H1 (cell line): Measurements from ENCODE around the gene C14orf119. TPM values are rescaled to one million over a fixed set of nuclear protein-coding genes. Genes with fewer than 3 reads are reported as not detected.

Source experiments
- CTCF ChIA-PET: fragments of 300-600 bp; sonication (Branson Sonifier 250); formaldehyde crosslinking; loops from one replicate; lab custom pipeline; 2021; ENCODE audit not compliant: partially characterized antibody; lab: Charles Lee
- POLR2A ChIA-PET: fragments of 300-600 bp; sonication (Branson Sonifier 250); formaldehyde crosslinking; loops from one replicate; lab custom pipeline; 2021; ENCODE audit warnings: inconsistent platforms; ENCODE audit not compliant: partially characterized antibody; lab: Charles Lee
- DNase-seq, 2 experiments: peaks; one replicate each; pipeline versions ENCODE4 v3.0.0 to v3.0.0-alpha.2; 2010 to 2022; ENCODE audit warnings: low spot score in 2 of 2, low read depth in 1 of 2, mixed read lengths in 1 of 2
- FAIRE-seq: peaks from 2 replicates; lab custom pipeline; 2011; peaks lifted over from hg19 to GRCh38; lab: Jason Lieb, UNC
- H2AFZ ChIP-seq: 2 replicates; pipeline ENCODE4 v1.8.1; 2012; ENCODE audit warnings: low read length, inconsistent platforms
- H2AK5ac ChIP-seq: 2 replicates; pipeline ENCODE4 v1.6.1; 2013; ENCODE audit warnings: low read depth, low read length
- H2BK120ac ChIP-seq: replicated peaks from 2 replicates; pipeline ENCODE3; 2013; ENCODE audit warnings: low read depth, low read length, inconsistent platforms
- H2BK12ac ChIP-seq: 2 replicates; pipeline ENCODE4 v1.6.1; 2013; ENCODE audit warnings: low read depth, low read length
- H2BK15ac ChIP-seq: 2 replicates; pipeline ENCODE4 v1.6.1; 2013; ENCODE audit warnings: low read length
- H2BK20ac ChIP-seq: 2 replicates; pipeline ENCODE4 v1.6.1; 2013; ENCODE audit warnings: low read length
- H2BK5ac ChIP-seq: 2 replicates; pipeline ENCODE4 v1.6.1; 2013; ENCODE audit warnings: low read depth, low read length
- H3K14ac ChIP-seq: 2 replicates; pipeline ENCODE4 v1.6.1; 2013; ENCODE audit warnings: inconsistent platforms; ENCODE audit not compliant: insufficient read length
- H3K18ac ChIP-seq: 2 replicates; pipeline ENCODE4 v1.6.1; 2013; ENCODE audit warnings: low read length; ENCODE audit errors: extremely low read depth
- H3K23ac ChIP-seq: 2 replicates; pipeline ENCODE4 v1.6.1; 2013; ENCODE audit warnings: inconsistent platforms; ENCODE audit not compliant: insufficient read length
- H3K23me2 ChIP-seq: 2 replicates; pipeline ENCODE4 v1.6.1; 2013; ENCODE audit warnings: low read depth, low read length
- H3K27ac ChIP-seq: 2 replicates; pipeline ENCODE4 v1.6.1; 2011; ENCODE audit warnings: low read depth, low read length, inconsistent platforms
- H3K27me3 ChIP-seq, 4 experiments: replicated peaks in 1 of 4; 1 replicate in 1 of 4; 2 replicates in 3 of 4; pipeline versions ENCODE4 v1.6.1 to v1.8.1; 2011 to 2013; ENCODE audit warnings: low read length in 3 of 4, mild to moderate bottlenecking in 3 of 4, inconsistent platforms in 2 of 4, mixed read lengths in 2 of 4, moderate library complexity in 1 of 4; ENCODE audit not compliant: control insufficient read depth in 3 of 4, insufficient read depth in 3 of 4; ENCODE audit errors: extremely low read depth in 1 of 4
- H3K36me3 ChIP-seq, 4 experiments: 2 replicates each; pipeline versions ENCODE4 v1.6.1 to v1.8.1; 2011 to 2013; ENCODE audit warnings: mild to moderate bottlenecking in 4 of 4, low read length in 3 of 4, moderate library complexity in 2 of 4, control low read depth in 1 of 4, inconsistent platforms in 1 of 4; ENCODE audit not compliant: insufficient read depth in 4 of 4, control insufficient read depth in 2 of 4
- H3K4ac ChIP-seq: replicated peaks from 2 replicates; pipeline ENCODE3; 2013; ENCODE audit warnings: low read length, low read depth, mixed read lengths, inconsistent platforms; ENCODE audit not compliant: insufficient read length
- H3K4me1 ChIP-seq, 4 experiments: replicated peaks in 1 of 4; 1 replicate in 1 of 4; 2 replicates in 3 of 4; pipeline versions ENCODE4 v1.6.1 to v1.8.1; 2011 to 2013; ENCODE audit warnings: low read length in 3 of 4, inconsistent platforms in 2 of 4, mixed read lengths in 1 of 4; ENCODE audit not compliant: insufficient read depth in 4 of 4, control insufficient read depth in 3 of 4
- H3K4me2 ChIP-seq, 2 experiments: 2 replicates each; pipeline versions ENCODE4 v1.6.1 to v1.8.1; 2011 to 2013; ENCODE audit warnings: low read depth in 2 of 2, low read length in 2 of 2, control low read depth in 1 of 2, inconsistent platforms in 1 of 2, mild to moderate bottlenecking in 1 of 2; ENCODE audit not compliant: insufficient read depth in 1 of 2
- H3K4me3 ChIP-seq, 4 experiments: fragments of 200-600, 300-600 bp in 1 of 4; sonication (generic), shearing (Covaris generic), sonication (Bioruptor Twin) in 1 of 4; 2 replicates each; pipeline versions ENCODE4 v1.5.1 to v1.8.1; 2011 to 2016; ENCODE audit warnings: low read length in 4 of 4, low read depth in 3 of 4, control low read depth in 2 of 4, inconsistent platforms in 2 of 4, mild to moderate bottlenecking in 2 of 4, mixed read lengths in 1 of 4, moderate library complexity in 1 of 4; ENCODE audit not compliant: insufficient read depth in 2 of 4; ENCODE audit errors: extremely low read depth in 1 of 4
- H3K56ac ChIP-seq: replicated peaks from 2 replicates; pipeline ENCODE3; 2013; ENCODE audit warnings: low read depth, mild to moderate bottlenecking, mixed read lengths, low read length, inconsistent platforms; ENCODE audit not compliant: insufficient read length
- H3K79me1 ChIP-seq: 2 replicates; pipeline ENCODE4 v1.6.1; 2013; ENCODE audit warnings: low read depth, low read length, control low read depth
- H3K79me2 ChIP-seq, 2 experiments: 2 replicates each; pipeline versions ENCODE4 v1.6.1 to v1.8.1; 2012 to 2013; ENCODE audit warnings: low read length in 2 of 2, mild to moderate bottlenecking in 2 of 2, inconsistent platforms in 1 of 2; ENCODE audit not compliant: insufficient read depth in 2 of 2, control insufficient read depth in 1 of 2
- H3K9ac ChIP-seq, 4 experiments: replicated peaks in 1 of 4; 1 replicate in 1 of 4; 2 replicates in 3 of 4; pipeline versions ENCODE4 v1.6.1 to v1.8.1; 2011 to 2013; ENCODE audit warnings: low read depth in 3 of 4, low read length in 3 of 4, control low read depth in 2 of 4, mild to moderate bottlenecking in 2 of 4, moderate library complexity in 2 of 4, inconsistent platforms in 1 of 4; ENCODE audit errors: extremely low read depth in 1 of 4
- H3K9me3 ChIP-seq, 2 experiments: 2 replicates each; pipeline versions ENCODE4 v1.6.1 to v1.8.1; 2012 to 2013; ENCODE audit warnings: mild to moderate bottlenecking in 2 of 2, moderate library complexity in 2 of 2, control low read depth in 1 of 2, inconsistent platforms in 1 of 2, low read depth in 1 of 2, low read length in 1 of 2, mixed read lengths in 1 of 2; ENCODE audit not compliant: insufficient read depth in 2 of 2
- H4K20me1 ChIP-seq, 2 experiments: replicated peaks in 1 of 2; 2 replicates each; pipeline versions ENCODE3 to v1.8.1; 2011 to 2013; ENCODE audit warnings: inconsistent platforms in 2 of 2, low read length in 2 of 2, mild to moderate bottlenecking in 1 of 2; ENCODE audit not compliant: insufficient read depth in 2 of 2, control insufficient read depth in 1 of 2
- H4K5ac ChIP-seq: 2 replicates; pipeline ENCODE4 v1.6.1; 2013; ENCODE audit warnings: low read length, low read depth, mixed read lengths, inconsistent platforms; ENCODE audit not compliant: insufficient read length
- H4K8ac ChIP-seq: 2 replicates; pipeline ENCODE4 v1.8.0; 2013; ENCODE audit warnings: mild to moderate bottlenecking, moderate library complexity, low read length, inconsistent platforms; ENCODE audit not compliant: insufficient read depth; ENCODE audit errors: extremely low read depth
- H4K91ac ChIP-seq: replicated peaks from 2 replicates; pipeline ENCODE3; 2013; ENCODE audit warnings: low read length, mixed read lengths, inconsistent platforms; ENCODE audit not compliant: insufficient read length
- CBX5 ChIP-seq: fragments of 300-800, 300-1000 bp; sonication (generic); IDR thresholded peaks from 2 replicates; pipeline ENCODE4 v1.7.1; 2016; ENCODE audit warnings: antibody characterized with exemption, low read length, low read depth
- CBX8 ChIP-seq: fragments of 300-800, 300-1000 bp; sonication (generic); IDR thresholded peaks from 2 replicates; pipeline ENCODE4 v1.7.1; 2016; ENCODE audit warnings: low read depth, low read length, borderline replicate concordance
- HDAC6 ChIP-seq: IDR thresholded peaks from one replicate; pipeline ENCODE4 v1.7.1; 2012; ENCODE audit warnings: low read depth, mild to moderate bottlenecking, inconsistent platforms, low read length, moderate library complexity
- RFX5 ChIP-seq: IDR thresholded peaks from 2 replicates; pipeline ENCODE4 v1.6.1; 2011; ENCODE audit warnings: low read depth, low read length, improper control_type of control experiment, borderline replicate concordance
- SP4 ChIP-seq: IDR thresholded peaks from 2 replicates; pipeline ENCODE4 v1.6.1; 2012; ENCODE audit warnings: low read length, inconsistent platforms
- TAF1 ChIP-seq: IDR thresholded peaks from 2 replicates; pipeline ENCODE4 v1.6.1; 2011; ENCODE audit warnings: mild to moderate bottlenecking, low read depth, low read length
- TAF7 ChIP-seq: optimal IDR thresholded peaks from 2 replicates; pipeline ENCODE3; 2011; ENCODE audit warnings: low read depth, mild to moderate bottlenecking, inconsistent platforms, low read length, moderate library complexity, borderline replicate concordance
- TBP ChIP-seq: IDR thresholded peaks from 2 replicates; pipeline ENCODE4 v1.6.1; 2011; ENCODE audit warnings: low read depth, low read length, improper control_type of control experiment
- WGBS, 2 experiments: shearing (Covaris generic) in 1 of 2; methylation state at CpG; one replicate each; pipeline versions ENCODE4 v1.1.6 to v1.1.7; 2013 to 2015; ENCODE audit warnings: low lambda C conversion rate in 2 of 2, mixed read lengths in 2 of 2, inconsistent platforms in 1 of 2, low coverage in 1 of 2, missing lambda C conversion rate in 1 of 2; ENCODE audit not compliant: insufficient replicate concordance in 2 of 2, insufficient coverage in 1 of 2, insufficient read length in 1 of 2; ENCODE audit errors: extremely low coverage in 1 of 2, missing lambda C conversion rate in 1 of 2; 5-methylcytosine and 5-hydroxymethylcytosine counted together
- polyA plus RNA-seq, 7 experiments: library from polyadenylated mRNA; depleted of rRNA in 3 of 7; stranded (reverse) in 5 of 7; unstranded in 2 of 7; fragments of >200 nt in 5 of 7; fragments of 200-250 nt in 2 of 7; gene quantifications; 1 replicate in 5 of 7; 2 replicates in 1 of 7; 4 replicates in 1 of 7; pipeline versions ENCODE4 v1.2.1 to v1.2.3, GENCODE V29; 2011 to 2013; ENCODE audit warnings: missing spikeins in 2 of 7, mixed read lengths in 2 of 7
- total RNA-seq: library from RNA; stranded (reverse); fragmentation: NEBNext Ultra II Directional; extraction: Animal tissue kit (Norgen Biotek cat#: 25700); gene quantifications from 2 replicates; pipeline ENCODE4 v1.2.1, GENCODE V29; 2021

C14orf119 gene
- total and polyA plus RNA-seq, 2 of the 8 experiments (the other 6 are each of a cell fraction or from before 2014, with no cell fraction given) = 78.1 to 94.0 TPM

DNA sequence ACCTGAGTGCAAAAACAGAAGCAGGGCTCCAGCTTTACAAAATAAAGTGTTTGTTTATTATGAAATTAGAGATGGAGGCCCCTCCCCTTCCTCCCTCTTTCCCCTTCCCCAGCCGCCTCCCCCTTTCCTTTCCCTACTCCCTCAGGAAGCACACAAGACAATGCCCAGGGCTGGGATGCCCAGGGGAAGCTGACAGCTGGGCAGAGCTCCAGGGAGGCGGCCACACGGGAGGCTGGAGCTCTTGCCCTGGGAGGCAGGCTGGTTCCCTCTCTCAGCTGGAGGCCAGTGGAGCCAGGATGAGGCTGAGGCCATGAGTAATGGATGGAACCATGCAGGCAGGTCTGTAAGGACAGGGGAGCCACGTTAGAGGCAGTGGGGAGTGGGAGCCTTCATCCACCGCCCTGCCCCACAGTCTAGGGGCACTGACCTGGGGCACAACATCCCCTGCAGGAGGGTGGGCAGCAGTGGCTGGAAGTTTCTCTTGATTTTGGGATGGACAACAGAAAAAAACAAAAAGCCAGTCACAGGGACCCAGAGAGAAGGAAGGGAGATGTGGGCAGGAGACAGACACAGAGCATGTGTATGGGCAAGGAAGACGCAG, 48.2 kb upstream of the C14orf119 start:
- no peak overlapping the region for H3K23ac ChIP-seq
- H2BK20ac ChIP-seq = no peak overlapping the region
- no peak overlapping the region for H4K5ac ChIP-seq
- peaks cover 0 to 7% (median 0%) of the 10 kb centered on the region in 4 experiments; a peak in 1 of 7 replicates for H3K4me1 ChIP-seq
- WGBS, 2 experiments = 66% methylated on average over 5 of the region's 6 CpGs; no CpG with 5 or more reads in 1 of the 2 experiments
- H3K27me3 ChIP-seq = no peaks in the 10 kb centered on the region
- H3K9ac ChIP-seq = no peak overlapping the region
- H3K4me2 ChIP-seq = no peak overlapping the region
- H2BK12ac ChIP-seq = no peak overlapping the region
- FAIRE-seq = no peak
- H3K79me1 ChIP-seq = no peaks in the 10 kb centered on the region; the same call in 1 of the 2 replicates
- no peaks in the 10 kb centered on the region for H3K79me2 ChIP-seq
- POLR2A ChIA-PET = interaction anchor here (0.8 to 2.4 kb wide), 7 partner anchors 10 to 66 kb away, joined by 3 to 13 read pairs (median 4); partner anchors contain the start of genes ACIN1 and C14orf119
- no peaks in the 10 kb centered on the region for H3K23me2 ChIP-seq
- H4K20me1 ChIP-seq = no peaks in the 10 kb centered on the region
- CTCF ChIA-PET = interaction anchor here (0.6 to 29.2 kb wide), 7 partner anchors 9 to 117 kb away, joined by 3 to 785 read pairs (median 5); partner anchors contain the start of gene AJUBA
- no peak overlapping the region for H2AK5ac ChIP-seq
- H3K56ac ChIP-seq = no peak overlapping the region
- H3K36me3 ChIP-seq = peaks cover 0 to 10% (median 3%) of the 10 kb centered on the region in 4 experiments; a peak in 5 of 8 replicates
- no peak for DNase-seq
- no peak overlapping the region for H3K18ac ChIP-seq
- no peak overlapping the region for H3K27ac ChIP-seq
- no peak overlapping the region for H2AFZ ChIP-seq
- H3K4ac ChIP-seq = no peak overlapping the region
- H3K4me3 ChIP-seq = no peak overlapping the region
- no peaks in the 10 kb centered on the region for H3K9me3 ChIP-seq
- H3K14ac ChIP-seq = no peak overlapping the region
- TF ChIP-seq TAF1 (no peak), CBX8 (no peak), TBP (no peak), SP4 (no peak), RFX5 (no peak), HDAC6 (no peak), TAF7 (no peak), CBX5 (no peak)
- peak overlapping the region; percentile 53; the same call in 1 of the 2 replicates for H4K8ac ChIP-seq
- 0 out of 2 replicates have a peak overlapping the region, but pooled peaks have one; percentile 39 for H2BK5ac ChIP-seq
- no peak overlapping the region for H2BK120ac ChIP-seq
- no peak overlapping the region for H4K91ac ChIP-seq
- H2BK15ac ChIP-seq = no peak overlapping the region
